GM21717 (cell line): ENCODE data around the gene DDX41.
"Not testable (repeated sequence)": the region's sequence is repeated elsewhere in the genome, so short reads cannot be mapped to it uniquely, and the experiment has no call there.

Experiments
- ATAC-seq: cut with Tn5 transposase; IDR thresholded peaks from one replicate; pipeline ENCODE4 v1.9.1; 2021; ENCODE audit warnings: mild to moderate bottlenecking, moderate library complexity; ENCODE audit not compliant: unreplicated experiment

DDX41 gene

DNA sequence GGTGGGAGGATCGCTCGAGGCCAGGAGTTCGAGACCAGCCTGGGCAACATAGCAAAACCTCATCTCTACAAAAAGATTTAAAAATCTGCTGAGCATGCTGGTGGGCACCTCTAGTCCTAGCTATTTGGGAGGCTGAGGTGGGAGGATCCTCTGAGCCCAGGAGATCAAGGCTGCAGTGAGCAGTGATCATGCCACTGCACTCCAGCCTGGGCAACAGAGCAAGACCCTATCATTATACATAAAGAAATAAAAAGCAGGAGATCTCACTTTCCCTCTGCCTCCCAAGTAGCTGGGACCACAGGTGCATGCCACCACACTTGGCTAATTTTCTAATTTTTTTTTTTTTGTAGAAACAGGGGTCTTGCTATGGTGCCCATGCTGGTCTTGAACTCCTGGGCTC is 31.0 kb downstream of the DDX41 start:
- ATAC-seq: not testable (repeated sequence)

DNA sequence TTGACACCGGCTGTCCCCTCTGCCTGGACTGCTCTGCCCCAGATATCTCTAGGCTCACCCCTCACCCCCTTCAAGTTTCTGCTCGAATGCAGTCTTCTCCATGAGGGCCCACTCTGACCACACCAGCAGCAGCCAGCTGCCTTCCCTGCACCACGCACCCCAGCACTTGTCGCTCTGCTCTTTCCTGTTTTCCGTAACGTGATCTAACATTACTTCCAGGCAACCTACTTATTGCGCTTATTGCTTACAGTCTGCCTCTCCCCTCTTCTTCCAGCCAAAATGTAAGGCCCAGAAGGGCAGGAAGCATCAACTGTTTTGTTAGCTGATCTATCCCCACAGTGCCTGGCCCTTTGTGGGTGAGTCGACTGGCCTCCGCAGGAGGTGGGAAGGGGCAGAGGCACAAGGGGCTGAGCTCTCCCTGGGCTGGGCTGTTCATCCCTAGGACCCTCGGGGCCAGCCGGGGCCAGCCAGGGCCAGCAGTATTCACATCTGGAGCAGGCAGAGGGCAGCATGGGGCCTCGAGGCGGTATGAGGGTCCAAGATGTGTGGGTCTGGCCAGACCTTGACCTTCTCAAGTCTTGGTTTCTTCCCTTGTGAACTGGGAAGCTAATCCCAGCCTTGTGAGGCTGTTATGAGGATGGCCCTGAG is 31.7 kb downstream of the DDX41 start:
- ATAC-seq: no peak

- no peak for ATAC-seq
These were observed 32.5 kb downstream of the DDX41 start for GRCh38 chr5:177483994-177484901.

DNA sequence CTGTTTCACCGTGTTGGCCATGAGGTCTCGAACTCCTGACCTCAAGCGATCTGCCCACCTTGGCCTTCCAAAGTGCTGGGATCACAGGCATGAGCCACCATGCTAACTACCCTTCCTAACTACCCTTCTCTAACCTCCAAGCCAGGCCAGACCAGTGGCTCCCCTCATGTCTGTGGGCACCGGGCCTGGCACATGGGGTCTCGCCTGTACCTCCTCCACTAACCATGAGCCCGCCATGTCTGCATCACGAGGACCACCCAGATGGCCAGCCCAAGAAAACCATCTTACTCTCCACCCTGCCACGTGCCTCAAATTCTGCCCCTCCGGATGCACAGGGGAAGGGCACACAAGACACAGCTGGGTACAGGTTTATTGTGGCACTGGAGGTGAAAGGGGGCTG is 33.7 kb downstream of the DDX41 start:
- ATAC-seq: no peak

GRCh38 chr5:177482359-177482795 is 34.4 kb downstream of the DDX41 start:
- ATAC-seq: no peak

DNA sequence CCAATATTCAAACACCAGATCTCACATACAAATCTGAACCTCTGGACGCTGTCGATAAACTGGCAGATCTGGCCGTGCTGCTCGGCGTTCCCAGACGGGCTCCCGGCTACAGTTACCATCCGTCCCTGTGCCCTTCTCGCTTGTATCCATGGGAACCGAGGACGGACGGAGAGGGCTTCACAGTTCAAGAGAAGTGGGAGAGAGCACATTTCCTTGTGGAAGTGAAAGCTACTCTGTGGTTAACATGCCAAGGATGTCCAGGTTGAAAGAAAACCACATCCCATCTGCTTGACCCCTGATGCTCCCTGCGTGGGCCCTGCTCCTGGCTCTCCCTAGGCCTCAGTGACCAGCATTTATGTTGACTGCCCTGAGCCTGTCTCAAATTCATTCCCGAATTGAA is 37.0 kb downstream of the DDX41 start:
- ATAC-seq: no peak

DNA sequence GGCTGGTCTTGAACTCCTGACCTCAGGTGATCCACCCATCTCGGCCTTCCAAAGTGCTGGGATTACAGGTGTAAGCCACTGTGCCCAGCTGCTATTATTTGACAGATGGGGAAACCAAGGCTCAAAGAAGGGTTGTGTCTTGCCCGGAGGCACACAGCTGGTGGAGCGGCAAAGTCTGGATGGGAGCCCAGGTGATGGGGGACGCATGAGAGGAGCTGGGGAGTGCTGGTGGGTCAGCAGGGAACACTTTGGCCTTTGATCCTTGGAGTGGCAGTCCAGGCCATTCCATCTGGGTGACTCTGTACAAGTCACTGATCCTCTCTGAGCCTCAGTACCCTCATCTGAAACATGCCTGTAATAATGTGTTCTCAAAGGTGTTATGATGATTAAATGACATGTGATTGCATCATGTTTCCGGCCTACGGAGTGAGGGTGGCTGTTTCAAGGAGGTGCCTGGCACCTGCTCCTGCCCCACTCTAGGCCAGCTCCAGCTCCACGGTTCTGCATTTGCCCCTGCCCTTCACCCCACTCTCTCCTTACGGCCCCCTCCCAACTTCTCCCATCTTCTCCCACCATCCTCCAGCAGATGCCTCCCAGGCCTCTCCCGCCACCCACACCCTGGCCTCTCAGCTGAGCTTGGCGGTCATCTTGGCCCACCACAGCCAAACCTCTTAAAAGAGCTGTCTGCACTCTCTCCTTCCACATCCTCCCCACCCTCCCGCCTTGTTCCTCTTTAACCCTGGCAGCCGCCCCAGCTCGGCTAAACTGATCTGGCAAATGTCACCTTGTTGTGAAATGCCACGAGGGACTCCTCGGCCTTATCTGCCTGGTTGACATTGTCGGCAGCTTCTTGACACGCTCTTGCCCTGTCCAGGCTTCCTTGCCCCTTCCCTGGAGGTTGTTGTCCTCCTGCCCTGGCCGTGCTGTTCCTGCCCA is 37.8 kb downstream of the DDX41 start:
- no peak for ATAC-seq

- no peak for ATAC-seq
These were observed 38.9 kb downstream of the DDX41 start for GRCh38 chr5:177477701-177478477.

DNA sequence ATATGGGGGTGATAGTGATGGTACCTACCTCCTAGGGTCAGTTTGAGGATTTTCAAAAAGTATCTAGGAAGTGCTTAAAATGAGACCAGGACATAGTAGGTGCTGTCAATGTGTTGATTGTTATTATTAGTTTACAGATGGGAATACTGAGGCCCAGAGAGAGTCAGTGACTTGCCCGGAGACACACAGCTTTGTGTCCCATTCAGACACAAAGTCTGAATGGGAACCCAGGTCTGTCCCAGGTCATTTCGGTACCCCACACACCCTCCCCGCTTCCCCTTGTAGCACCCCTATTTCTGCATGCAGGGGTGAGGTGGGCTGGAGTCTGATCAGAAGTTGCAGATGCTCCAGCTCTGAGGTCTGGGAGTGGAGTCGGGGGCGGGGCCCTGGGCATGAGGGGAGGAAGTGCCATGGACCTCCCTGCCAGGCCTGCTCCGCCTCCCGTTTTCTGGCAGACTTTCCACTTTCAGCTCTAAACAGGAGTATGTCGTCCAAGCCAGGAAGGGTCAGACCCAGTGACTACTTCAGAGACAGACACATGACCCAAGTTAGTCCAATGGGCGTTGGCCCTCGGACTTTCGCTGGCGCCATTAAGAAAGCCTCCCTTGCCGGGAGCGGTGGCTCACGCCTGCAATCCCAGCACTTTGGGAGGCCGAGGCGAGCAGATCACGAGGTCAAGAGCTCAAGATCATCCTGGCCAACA is 40.1 kb downstream of the DDX41 start:
- no peak for ATAC-seq

DNA sequence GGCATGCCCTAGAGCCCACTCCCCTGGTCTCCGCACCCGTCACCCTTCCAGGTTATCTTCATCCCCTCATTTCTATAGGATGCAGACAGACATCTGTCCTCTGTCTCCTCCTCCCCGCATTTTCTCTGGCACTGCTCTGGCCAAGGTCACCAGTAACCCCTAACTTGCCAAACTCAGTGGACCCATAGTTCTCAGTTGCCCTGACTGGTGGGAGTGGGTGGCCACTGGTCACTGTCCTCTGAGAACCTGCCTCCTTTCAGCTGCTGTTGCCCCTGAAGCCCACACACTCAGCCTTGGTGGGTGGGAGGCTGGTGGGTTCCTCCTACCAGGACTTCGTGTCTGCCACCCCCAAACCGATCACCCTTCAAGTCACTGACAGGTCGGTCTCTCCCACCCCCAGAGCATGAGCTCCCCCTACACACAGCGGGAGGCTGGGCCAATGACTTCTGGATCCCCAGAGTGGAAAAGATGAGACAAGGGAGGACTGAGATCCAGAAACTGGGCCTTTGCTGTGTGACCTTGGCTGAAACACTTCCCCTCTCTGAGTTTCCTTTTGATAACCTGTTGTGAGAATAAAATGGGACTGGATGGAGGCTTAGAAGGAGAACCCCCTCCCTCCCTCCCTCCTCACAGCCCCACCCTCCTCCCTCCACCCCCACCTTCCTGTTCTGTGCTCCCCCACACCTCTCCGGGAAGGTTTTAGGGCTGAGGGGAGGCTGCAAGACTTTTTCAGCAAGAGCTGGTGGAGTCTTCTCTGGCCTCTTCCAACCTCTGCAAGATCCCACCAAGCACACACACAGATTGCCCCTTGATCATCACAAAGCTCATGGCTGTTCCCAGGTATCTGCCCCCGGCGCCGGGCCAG is 41.0 kb downstream of the DDX41 start:
- ATAC-seq: no peak

DNA sequence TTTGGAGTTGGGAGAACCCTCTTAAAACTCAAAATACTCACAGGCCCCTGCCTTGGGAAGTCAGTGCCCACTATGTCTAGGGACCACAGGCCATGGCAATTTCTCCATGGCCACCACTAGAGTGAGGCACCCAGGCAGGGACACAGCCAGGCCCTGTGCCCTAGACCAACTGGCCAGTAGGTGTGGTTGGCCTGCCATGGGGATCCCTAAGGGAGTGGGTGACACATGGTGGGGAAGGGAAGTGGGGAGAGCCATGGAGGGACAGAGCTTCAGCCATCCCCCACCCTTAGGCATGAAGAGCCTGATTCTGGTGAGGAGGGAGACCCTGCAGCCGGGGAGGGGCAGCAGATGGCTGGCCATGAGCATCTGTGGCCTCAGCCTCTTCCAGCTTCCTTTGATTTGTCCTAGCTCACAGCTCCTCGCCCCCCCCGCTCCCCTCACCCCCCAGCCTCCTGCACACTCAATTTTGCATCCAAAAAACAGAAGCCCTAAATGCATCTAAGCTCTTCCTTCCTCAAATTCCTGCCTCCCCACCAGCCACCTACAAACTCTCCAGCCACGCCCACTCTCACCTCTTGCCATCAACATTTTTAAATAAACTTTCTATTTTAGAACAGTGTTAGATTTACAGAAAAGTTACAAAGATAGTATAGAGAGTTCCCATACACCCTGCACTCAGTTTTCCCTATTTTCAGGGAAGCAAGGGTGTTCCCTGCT is 41.8 kb downstream of the DDX41 start:
- no peak for ATAC-seq

DNA sequence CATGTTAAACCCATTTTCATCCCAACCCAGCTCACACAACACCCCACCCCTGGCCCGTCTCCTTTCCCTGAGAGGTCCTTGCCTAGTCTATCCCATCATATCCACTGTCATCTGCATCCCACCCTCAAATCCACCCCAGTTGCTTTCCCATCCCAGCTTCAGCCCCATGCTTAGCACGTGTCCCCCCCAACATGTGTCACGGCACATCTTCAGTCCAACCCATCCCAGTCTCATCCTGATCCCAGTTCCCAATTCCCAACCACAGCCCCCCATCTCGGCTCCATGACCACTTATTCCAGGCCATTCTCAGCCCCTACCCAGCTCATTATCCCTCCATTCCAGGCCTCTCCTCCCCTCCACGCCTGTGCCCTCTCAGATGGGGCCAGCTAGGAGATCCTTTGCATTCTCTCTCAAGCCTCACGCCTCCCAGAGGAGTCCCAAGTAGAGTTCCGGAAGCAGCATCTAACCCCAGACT is 42.7 kb downstream of the DDX41 start:
- ATAC-seq: no peak

- no peak for ATAC-seq
These were observed 43.2 kb downstream of the DDX41 start, which contains the start of gene DBN1 for GRCh38 chr5:177473443-177474001. DBN1 (minus strand) TSS chr5:177473634; CDS start chr5:177473521, 113 bp downstream.

- ATAC-seq: no peak
These were observed 44.0 kb downstream of the DDX41 start for GRCh38 chr5:177472460-177473442.

DNA sequence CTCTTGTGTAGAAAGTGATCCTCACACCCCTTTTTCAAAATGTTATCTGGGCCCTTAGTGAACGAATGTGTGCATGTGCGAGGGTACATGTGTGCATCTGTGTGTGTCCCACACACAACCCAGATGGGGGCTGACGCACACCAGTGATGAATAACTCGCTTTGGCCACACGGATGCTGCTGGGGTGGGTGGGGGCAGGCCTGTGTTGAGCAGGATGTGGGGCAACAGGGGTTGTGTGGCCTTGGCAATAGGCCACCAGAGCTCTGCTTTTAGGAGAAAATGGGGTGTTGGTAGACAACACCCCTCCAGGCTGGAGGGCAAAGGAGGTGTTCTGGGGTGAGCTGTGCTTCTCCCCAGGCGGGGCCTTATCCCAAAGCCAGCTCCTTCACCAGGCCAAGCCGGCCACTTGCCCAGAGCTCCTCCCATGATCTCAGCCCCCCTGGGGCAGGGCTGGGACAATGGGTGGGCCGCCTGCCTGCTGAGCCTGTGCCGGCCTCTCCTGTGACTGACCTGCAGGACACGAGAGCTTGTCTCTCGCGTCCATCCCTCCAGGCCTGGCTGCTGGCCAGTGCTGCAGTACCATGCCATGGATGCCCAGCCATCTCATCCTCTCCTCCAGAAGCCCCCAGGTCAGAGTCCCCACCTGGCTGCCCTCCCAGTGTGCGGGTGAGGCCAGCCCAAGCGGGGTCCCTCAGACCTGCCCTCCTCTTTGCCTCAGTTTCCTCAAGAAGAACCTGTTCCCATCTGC is 45.0 kb downstream of the DDX41 start:
- ATAC-seq: no peak
